ENCODE measurements around the gene ZNF133.

GRCh38 chr20:18271160-18271559, 17.2 kb upstream of the ZNF133 start:
- TF ChIP-seq MYC (IDR thresholded peaks at IDR 0.05; ENCODE audit: low read depth, low read length) (no peak), CTCF (IDR thresholded peaks at IDR 0.05; ENCODE audit: extremely low read depth in 1 of 2, insufficient read depth in 1 of 2, low read depth in 1 of 2, low read length in 2 of 2) (no peak)

Data from endothelial cell of umbilical vein (primary cell).